ENCODE results near the gene NFATC3. TPM values are rescaled to one million over a fixed set of nuclear protein-coding genes. Genes with fewer than 3 reads are reported as not detected.
A peak's percentile ranks its signal among the peaks of the same experiment; 100 is the strongest.

The NFATC3 gene
- total and polyA plus RNA-seq, 2 of the 8 experiments (the other 6 are each of a cell fraction or from before 2014, with no cell fraction given) = 17.6 to 34.5 TPM

- Histone ChIP-seq H3K79me2 (ENCODE audit: control insufficient read depth in 1 of 2, insufficient read depth in 2 of 2, low read length in 2 of 2) (no peaks in the 10 kb centered on the region), H3K56ac (replicated peaks; ENCODE audit: insufficient read length, low read depth, low read length) (no peak overlapping the region), H2BK5ac (ENCODE audit: low read depth, low read length) (no peak overlapping the region; the same call in 1 of the 2 replicates), H2BK20ac (ENCODE audit: low read length) (no peak overlapping the region), H2AFZ (ENCODE audit: low read length) (no peak overlapping the region), H2BK15ac (ENCODE audit: low read length) (no peak overlapping the region), H3K23ac (ENCODE audit: insufficient read length) (no peak overlapping the region), H3K4me1 (replicated peaks in 1 of 4; ENCODE audit: control insufficient read depth in 3 of 4, insufficient read depth in 4 of 4, low read length in 3 of 4) (no peaks in the 10 kb centered on the region; a peak in 1 of 7 replicates), H3K27ac (ENCODE audit: low read depth, low read length) (peak overlapping the region; percentile 29; the same call in 1 of the 2 replicates), H3K4ac (replicated peaks; ENCODE audit: insufficient read length, low read depth, low read length) (no peak overlapping the region), H3K4me2 (ENCODE audit: insufficient read depth in 1 of 2, low read depth in 2 of 2, low read length in 2 of 2) (no peak overlapping the region), H3K9me3 (ENCODE audit: insufficient read depth in 2 of 2, low read depth in 1 of 2, low read length in 1 of 2) (no peaks in the 10 kb centered on the region), H3K14ac (ENCODE audit: insufficient read length) (no peak overlapping the region), H3K4me3 (ENCODE audit: extremely low read depth in 1 of 4, insufficient read depth in 2 of 4, low read depth in 3 of 4, low read length in 4 of 4) (no peak overlapping the region), H3K79me1 (ENCODE audit: low read depth, low read length) (no peaks in the 10 kb centered on the region), H4K91ac (replicated peaks; ENCODE audit: insufficient read length, low read length) (no peak overlapping the region), H4K8ac (ENCODE audit: extremely low read depth, insufficient read depth, low read length) (no peak overlapping the region), H3K27me3 (replicated peaks in 1 of 4; ENCODE audit: control insufficient read depth in 3 of 4, extremely low read depth in 1 of 4, insufficient read depth in 3 of 4, low read length in 3 of 4) (no peaks in the 10 kb centered on the region), H3K36me3 (ENCODE audit: control insufficient read depth in 2 of 4, insufficient read depth in 4 of 4, low read length in 3 of 4) (peaks cover 0 to 4% (median 2%) of the 10 kb centered on the region in 4 experiments; a peak in 5 of 8 replicates), H4K5ac (ENCODE audit: insufficient read length, low read depth, low read length) (no peak overlapping the region), H3K23me2 (ENCODE audit: low read depth, low read length) (no peaks in the 10 kb centered on the region), H3K9ac (replicated peaks in 1 of 4; ENCODE audit: extremely low read depth in 1 of 4, low read depth in 3 of 4, low read length in 3 of 4) (no peak overlapping the region), H4K20me1 (replicated peaks in 1 of 2; ENCODE audit: control insufficient read depth in 1 of 2, insufficient read depth in 2 of 2, low read length in 2 of 2) (peaks cover 0 to 2% of the 10 kb centered on the region in 2 experiments), H2AK5ac (ENCODE audit: low read depth, low read length) (no peak overlapping the region), H2BK12ac (ENCODE audit: low read depth, low read length) (no peak overlapping the region), H2BK120ac (replicated peaks; ENCODE audit: low read depth, low read length) (no peak overlapping the region), H3K18ac (ENCODE audit: extremely low read depth, low read length) (no peak overlapping the region)
- 90% methylated on average over 6 of the region's 6 CpGs; no CpG with 5 or more reads in 1 of the 2 experiments for WGBS, 2 experiments (ENCODE audit: extremely low coverage in 1 of 2, insufficient coverage in 1 of 2, insufficient read length in 1 of 2, insufficient replicate concordance in 2 of 2, low coverage in 1 of 2, low lambda C conversion rate in 2 of 2, missing lambda C conversion rate in 1 of 2)
- FAIRE-seq (no peak), DNase-seq (ENCODE audit: low read depth in 1 of 2, low spot score in 2 of 2) (no peak)
- TF ChIP-seq TCF12 (IDR thresholded peaks at IDR 0.05; ENCODE audit: low read depth, low read length) (no peak), SP1 (IDR thresholded peaks at IDR 0.05; ENCODE audit: low read depth, low read length) (no peak), RAD21 (IDR thresholded peaks at IDR 0.05 in 1 of 2, conservative IDR thresholded peaks at IDR 0.05 in 1 of 2; ENCODE audit: low read depth in 2 of 2, low read length in 2 of 2) (no peak)
- ChIA-PET CTCF (ENCODE audit: partially characterized antibody) (interaction anchor here (0.7 to 9.0 kb wide), 10 partner anchors 7 to 206 kb away, joined by 3 to 233 read pairs (median 4); partner anchors contain the start of gene PLA2G15), POLR2A (ENCODE audit: partially characterized antibody) (interaction anchor here (1.2 kb wide), 1 partner anchor 68 kb away, joined by 3 read pairs; no protein-coding TSS in a partner anchor)
Observed at GRCh38 chr16:68257251-68257905, 172.2 kb downstream of the NFATC3 start.

All from H1 (cell line).